Fibroblast of lung (primary cell): ENCODE data around the gene STIM1. TPM values are rescaled to one million over a fixed set of nuclear protein-coding genes. Genes with fewer than 3 reads are reported as not detected.

Source experiments
- DNase-seq, 2 donors: peaks; one replicate each; pipeline versions ENCODE4 v3.0.0 to v3.0.0-alpha.2; 2010; ENCODE audit warnings: low read depth in 2 of 2
- H2AFZ ChIP-seq: 2 replicates; pipeline ENCODE4 v1.5.1; 2012; ENCODE audit warnings: low read length, control low read depth, inconsistent platforms
- H3K27ac ChIP-seq: 2 replicates; pipeline ENCODE4 v1.5.1; 2011; ENCODE audit warnings: low read length, control low read depth; ENCODE audit not compliant: insufficient read depth
- H3K27me3 ChIP-seq: 2 replicates; pipeline ENCODE4 v1.5.1; 2011; ENCODE audit warnings: mild to moderate bottlenecking, low read length; ENCODE audit not compliant: control insufficient read depth, insufficient read depth
- H3K36me3 ChIP-seq: 2 replicates; pipeline ENCODE4 v1.5.1; 2011; ENCODE audit warnings: low read length; ENCODE audit not compliant: control insufficient read depth, insufficient read depth
- H3K4me1 ChIP-seq: 2 replicates; pipeline ENCODE4 v1.5.1; 2011; ENCODE audit warnings: low read length; ENCODE audit not compliant: control insufficient read depth, insufficient read depth; ENCODE audit errors: extremely low read depth
- H3K4me2 ChIP-seq: 2 replicates; pipeline ENCODE4 v1.5.1; 2011; ENCODE audit warnings: low read length, control low read depth; ENCODE audit not compliant: insufficient read depth; ENCODE audit errors: extremely low read depth
- H3K4me3 ChIP-seq, 4 experiments: fragments of 200-600 bp in 1 of 4; sonication (generic) in 1 of 4; replicated peaks in 1 of 4; 2 replicates each; pipeline ENCODE4 v1.5.1; 2011 to 2016; ENCODE audit warnings: low read length in 4 of 4, low read depth in 3 of 4, mild to moderate bottlenecking in 3 of 4, control low read depth in 2 of 4, inconsistent platforms in 1 of 4, mixed read lengths in 1 of 4; ENCODE audit not compliant: insufficient read depth in 1 of 4; ENCODE audit errors: control extremely low read depth in 1 of 4
- H3K79me2 ChIP-seq: 2 replicates; pipeline ENCODE4 v1.5.1; 2012; ENCODE audit warnings: mild to moderate bottlenecking, low read length, inconsistent platforms; ENCODE audit not compliant: control insufficient read depth, insufficient read depth
- H3K9ac ChIP-seq: 2 replicates; pipeline ENCODE4 v1.5.1; 2011; ENCODE audit warnings: mild to moderate bottlenecking, low read length, control low read depth; ENCODE audit not compliant: insufficient read depth
- H3K9me3 ChIP-seq: 2 replicates; pipeline ENCODE4 v1.5.1; 2012; ENCODE audit warnings: low read depth, low read length; ENCODE audit not compliant: control insufficient read depth, insufficient read depth
- H4K20me1 ChIP-seq: 2 replicates; pipeline ENCODE4 v1.5.1; 2011; ENCODE audit warnings: low read length; ENCODE audit not compliant: control insufficient read depth, insufficient read depth; ENCODE audit errors: extremely low read depth
- CTCF ChIP-seq, 2 donors: IDR thresholded peaks in 1 of 2; conservative IDR thresholded peaks in 1 of 2; 1 replicate in 1 of 2; 2 replicates in 1 of 2; pipeline ENCODE4 v1.5.1; 2011 to 2012; ENCODE audit warnings: low read length in 2 of 2, control low read depth in 1 of 2, inconsistent platforms in 1 of 2, low read depth in 1 of 2, mild to moderate bottlenecking in 1 of 2
- EZH2 ChIP-seq: IDR thresholded peaks from 2 replicates; pipeline ENCODE4 v1.5.1; 2012; ENCODE audit warnings: low read length, control low read depth, mild to moderate bottlenecking; ENCODE audit errors: missing control alignments
- polyA plus RNA-seq, 2 donors: library from polyadenylated mRNA; depleted of rRNA in 1 of 2; stranded (reverse) in 1 of 2; unstranded in 1 of 2; fragments of >200 nt; gene quantifications; 2 replicates each; pipeline ENCODE4 v1.2.1, GENCODE V29; 2011 to 2012; ENCODE audit warnings: missing spikeins in 1 of 2
- total RNA-seq: library from RNA; depleted of rRNA; stranded (reverse); fragments of >200 nt; gene quantifications from 2 replicates; pipeline ENCODE4 v1.2.1, GENCODE V29; 2014

The STIM1 gene
- total and polyA plus RNA-seq, 2 donors (not counting 1 experiment from before 2014, with no cell fraction given) = 38.1 to 44.6 TPM

GRCh38 chr11:3856856-3857553, 1.5 kb downstream of the STIM1 start:
- Histone ChIP-seq H3K79me2 (peaks cover 7% of the 10 kb centered on the region), H4K20me1 (no peaks in the 10 kb centered on the region), H3K36me3 (no peaks in the 10 kb centered on the region), H3K9me3 (no peaks in the 10 kb centered on the region), H3K4me3 (peak overlapping the region in 2 of 4 experiments; percentile 61 to 86), H3K4me1 (peaks cover 3% of the 10 kb centered on the region), H3K4me2 (no peak overlapping the region), H3K9ac (no peak overlapping the region), H3K27ac (no peak overlapping the region), H3K27me3 (no peaks in the 10 kb centered on the region), H2AFZ (no peak overlapping the region)
- no peak for TF ChIP-seq EZH2
- no peak for TF ChIP-seq CTCF (conservative IDR thresholded peaks at IDR 0.05 in 1 of 2, IDR thresholded peaks at IDR 0.05 in 1 of 2; ENCODE audit: low read depth in 1 of 2, low read length in 2 of 2)
- DNase-seq = no peak

GRCh38 chr11:3857628-3858027, 2.2 kb downstream of the STIM1 start:
- Histone ChIP-seq H3K4me1 (peaks cover 3% of the 10 kb centered on the region), H3K27ac (no peak overlapping the region), H3K27me3 (no peaks in the 10 kb centered on the region), H3K9me3 (no peaks in the 10 kb centered on the region), H3K9ac (no peak overlapping the region), H3K4me3 (no peak overlapping the region), H3K4me2 (peak overlapping the region; percentile 40), H2AFZ (no peak overlapping the region), H3K36me3 (no peaks in the 10 kb centered on the region), H4K20me1 (no peaks in the 10 kb centered on the region), H3K79me2 (peaks cover 7% of the 10 kb centered on the region)
- TF ChIP-seq CTCF (conservative IDR thresholded peaks at IDR 0.05 in 1 of 2, IDR thresholded peaks at IDR 0.05 in 1 of 2; ENCODE audit: low read depth in 1 of 2, low read length in 2 of 2) = no peak
- no peak for TF ChIP-seq EZH2
- DNase-seq = no peak

- H3K36me3 ChIP-seq = no peaks in the 10 kb centered on the region
- no peak overlapping the region for H2AFZ ChIP-seq
- DNase-seq = no peak
- no peak overlapping the region for H3K4me3 ChIP-seq
- no peaks in the 10 kb centered on the region for H3K9me3 ChIP-seq
- H3K79me2 ChIP-seq = peaks cover 7% of the 10 kb centered on the region
- H3K4me2 ChIP-seq = no peak overlapping the region
- peaks cover 3% of the 10 kb centered on the region for H3K4me1 ChIP-seq
- no peak for TF ChIP-seq EZH2
- no peak for TF ChIP-seq CTCF (conservative IDR thresholded peaks at IDR 0.05 in 1 of 2, IDR thresholded peaks at IDR 0.05 in 1 of 2; ENCODE audit: low read depth in 1 of 2, low read length in 2 of 2)
- H3K27ac ChIP-seq = no peak overlapping the region
- no peak overlapping the region for H3K9ac ChIP-seq
- no peaks in the 10 kb centered on the region for H3K27me3 ChIP-seq
- no peaks in the 10 kb centered on the region for H4K20me1 ChIP-seq
Measured at GRCh38 chr11:3859373-3859881, 4.0 kb downstream of the STIM1 start.
